Measurements from ENCODE around the gene PLEKHG3.
"Not testable (repeated sequence)": the region's sequence is repeated elsewhere in the genome, so short reads cannot be mapped to it uniquely, and the experiment has no call there.

Gene PLEKHG3

DNA sequence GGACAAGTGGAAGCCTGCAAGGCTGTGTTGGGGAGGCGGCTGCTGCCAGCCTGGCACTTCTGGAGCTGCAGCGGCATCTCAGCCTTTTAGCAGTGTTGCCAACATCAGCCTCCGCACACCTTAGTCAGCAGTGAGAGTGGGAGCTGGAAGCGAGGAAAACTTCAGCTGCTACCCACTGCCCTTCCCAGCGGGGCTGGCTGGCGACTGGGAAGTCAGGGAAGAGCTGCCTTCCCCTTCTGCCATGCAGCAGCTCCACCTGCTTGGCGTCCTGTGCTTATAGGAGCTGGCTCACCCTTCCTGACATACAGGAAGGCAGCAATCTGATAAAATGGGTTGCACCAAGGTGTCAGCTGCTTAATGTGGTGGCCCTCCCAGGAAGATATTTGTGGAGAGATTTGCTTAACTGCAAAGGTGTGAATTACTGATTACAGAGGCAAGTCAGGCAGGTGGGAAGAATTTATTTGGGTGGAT, 15.4 kb upstream of the PLEKHG3 start:
- no peak for DNase-seq

- DNase-seq, result no peak
These were observed 14.9 kb upstream of the PLEKHG3 start for GRCh38 chr14:64689289-64689688.

GRCh38 chr14:64690607-64691006, 13.6 kb upstream of the PLEKHG3 start:
- DNase-seq, result not testable (repeated sequence)

DNA sequence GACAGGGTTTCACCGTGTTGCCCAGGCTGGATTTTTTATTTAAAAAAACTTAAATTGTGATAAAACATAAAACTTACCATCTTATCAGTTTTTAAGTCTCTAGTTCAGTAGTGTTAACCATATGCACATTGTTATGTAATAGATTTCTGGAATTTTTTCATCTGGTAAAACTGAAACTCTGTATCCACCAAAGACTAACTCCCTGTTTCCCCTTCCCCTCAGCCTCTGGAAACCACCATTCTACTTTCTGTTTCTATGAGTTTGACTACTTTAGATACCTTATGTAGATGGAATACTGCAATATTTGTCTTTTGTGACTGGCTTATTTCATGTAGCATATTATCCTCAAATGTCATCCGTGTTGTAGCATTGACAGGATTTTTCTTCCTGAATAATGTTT, 12.8 kb upstream of the PLEKHG3 start:
- no peak for DNase-seq

- DNase-seq, result no peak
These were observed 11.8 kb upstream of the PLEKHG3 start for GRCh38 chr14:64692189-64692985.

DNA sequence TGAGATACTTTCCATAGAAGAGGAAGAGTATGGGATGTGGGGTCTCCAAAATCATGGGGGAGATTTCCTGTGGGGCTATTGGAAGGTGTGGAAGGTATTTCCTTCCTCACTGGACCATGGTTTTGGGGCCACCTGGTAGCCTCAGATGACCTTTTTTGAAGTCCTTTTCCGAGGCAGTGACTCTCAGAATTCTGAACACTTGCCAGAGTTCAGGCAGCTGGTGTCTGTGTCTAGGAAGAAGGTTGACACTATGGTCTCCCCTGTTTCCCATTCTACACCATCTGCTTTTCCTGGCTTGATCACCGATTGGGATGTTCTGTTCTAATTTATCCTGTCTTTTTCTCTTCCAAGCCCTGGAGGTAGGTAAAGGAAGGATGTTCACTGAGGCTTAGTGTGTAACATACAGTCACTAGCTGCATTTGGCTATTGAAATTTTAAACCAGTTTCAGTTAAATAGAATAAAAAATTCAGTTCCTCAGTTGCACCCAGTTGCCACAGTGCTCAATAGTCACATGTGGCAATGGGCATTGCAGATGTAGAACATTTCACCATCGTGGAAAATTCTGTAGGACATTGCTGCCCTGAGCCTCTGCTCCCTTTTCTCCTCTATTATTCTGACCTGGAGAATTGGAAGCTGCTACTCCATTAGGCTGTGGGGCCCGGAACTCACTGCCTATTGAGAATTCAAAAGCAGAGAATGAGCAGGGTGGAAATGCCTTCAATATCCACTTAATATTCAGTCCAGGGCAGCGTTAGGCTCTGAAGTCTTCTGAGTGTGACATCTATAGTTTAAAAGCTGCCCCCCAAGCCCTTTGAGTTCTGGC, 11.0 kb upstream of the PLEKHG3 start:
- no peak for DNase-seq

DNA sequence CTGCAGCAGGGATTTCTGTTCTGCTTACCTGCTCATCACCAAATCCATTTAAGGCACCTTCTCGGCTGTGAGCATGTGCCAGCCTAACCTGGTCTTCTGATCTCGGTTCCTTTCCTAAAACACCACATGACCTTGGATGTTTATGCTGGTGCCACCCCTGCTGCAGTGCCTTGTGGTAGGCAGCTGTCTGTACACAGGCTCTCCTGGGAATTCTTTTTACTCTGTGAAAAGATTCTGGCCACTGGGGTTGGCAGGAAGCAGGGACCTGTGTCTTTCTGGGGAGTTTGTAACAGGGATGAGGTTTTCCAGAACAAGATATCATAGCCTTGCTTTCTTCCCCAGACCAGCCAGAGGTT, 10.4 kb upstream of the PLEKHG3 start:
- DNase-seq, result no peak

DNA sequence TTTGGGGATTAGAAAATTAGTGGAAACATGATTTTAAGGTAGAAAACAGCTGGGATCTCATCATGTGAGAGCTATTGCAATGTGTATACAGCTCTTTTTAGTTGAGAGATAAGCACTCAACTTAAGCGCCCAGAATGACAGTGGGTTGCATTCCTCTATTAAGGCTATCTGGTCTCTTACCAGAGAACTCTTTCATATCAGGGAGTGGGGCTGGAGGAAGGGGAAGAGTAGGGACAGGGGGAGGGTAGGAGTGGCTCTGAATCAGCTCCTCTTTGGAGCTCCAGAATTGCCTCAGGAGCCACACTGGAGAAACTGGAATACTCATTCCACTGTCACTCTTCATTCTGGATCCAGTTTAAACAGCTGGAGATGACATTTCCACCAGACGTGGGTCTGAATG, 9.2 kb upstream of the PLEKHG3 start:
- no peak for DNase-seq

- DNase-seq, result no peak
These were observed 7.8 kb upstream of the PLEKHG3 start for GRCh38 chr14:64696355-64696857.

DNA sequence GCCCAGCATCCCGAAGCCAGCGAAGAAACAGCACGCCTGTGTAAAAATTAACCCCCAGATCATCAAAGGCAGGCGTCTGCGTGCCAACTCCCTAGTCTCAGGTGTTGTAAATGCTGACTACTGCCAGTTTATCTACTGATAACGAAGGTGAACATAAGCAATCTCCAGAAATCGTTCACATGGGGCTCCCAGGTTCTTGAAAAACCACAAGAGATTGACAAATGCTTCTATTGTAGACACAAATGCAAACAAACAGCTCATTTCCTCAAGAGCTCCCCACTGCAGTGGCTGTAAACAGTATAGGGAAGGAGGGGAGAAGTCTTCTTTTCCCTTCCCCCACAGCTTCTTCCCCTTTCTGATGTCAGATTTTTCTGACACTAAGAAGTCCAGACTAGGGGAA, 5.3 kb upstream of the PLEKHG3 start:
- no peak for DNase-seq

GRCh38 chr14:64700290-64700689, 3.9 kb upstream of the PLEKHG3 start:
- no peak for DNase-seq

DNA sequence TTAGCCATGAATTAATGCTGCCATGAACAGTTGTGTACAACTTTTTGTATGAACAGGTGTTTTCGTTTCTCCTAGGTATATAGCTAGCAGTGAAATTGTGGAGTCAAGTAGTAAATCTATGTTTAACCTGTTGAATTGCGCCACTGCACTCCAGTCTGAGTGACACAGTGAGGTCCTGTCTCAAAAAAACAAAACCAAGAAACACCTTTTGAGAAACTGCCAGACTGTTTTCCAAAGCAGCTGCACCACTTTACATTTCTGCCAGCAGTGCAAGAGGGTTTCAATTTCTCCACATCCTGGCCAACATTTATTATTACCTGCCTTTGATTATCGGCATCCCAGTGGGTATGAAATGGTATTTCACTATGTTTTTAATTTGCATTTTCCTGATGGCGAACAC, 3.3 kb upstream of the PLEKHG3 start:
- DNase-seq, result no peak

DNA sequence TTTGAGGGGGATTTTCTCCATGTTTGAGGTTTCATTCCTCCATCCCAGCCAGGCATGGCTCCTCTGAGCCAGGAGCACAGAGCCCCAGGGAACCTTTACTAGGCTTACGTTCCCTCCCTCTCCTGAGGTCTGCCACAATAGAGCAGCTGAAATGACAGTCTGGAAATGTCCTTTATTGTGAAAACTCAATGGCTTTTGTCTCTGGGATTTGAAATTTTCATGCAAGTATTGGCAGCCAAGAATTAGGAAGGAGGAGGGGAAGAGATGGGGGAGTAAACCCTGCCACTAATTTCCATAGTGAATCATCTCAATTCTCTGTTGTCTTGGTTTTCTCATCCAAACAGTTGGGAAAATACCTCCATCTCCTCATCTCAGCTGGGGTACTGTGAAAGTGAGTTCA, 2.6 kb upstream of the PLEKHG3 start:
- DNase-seq, result no peak

DNA sequence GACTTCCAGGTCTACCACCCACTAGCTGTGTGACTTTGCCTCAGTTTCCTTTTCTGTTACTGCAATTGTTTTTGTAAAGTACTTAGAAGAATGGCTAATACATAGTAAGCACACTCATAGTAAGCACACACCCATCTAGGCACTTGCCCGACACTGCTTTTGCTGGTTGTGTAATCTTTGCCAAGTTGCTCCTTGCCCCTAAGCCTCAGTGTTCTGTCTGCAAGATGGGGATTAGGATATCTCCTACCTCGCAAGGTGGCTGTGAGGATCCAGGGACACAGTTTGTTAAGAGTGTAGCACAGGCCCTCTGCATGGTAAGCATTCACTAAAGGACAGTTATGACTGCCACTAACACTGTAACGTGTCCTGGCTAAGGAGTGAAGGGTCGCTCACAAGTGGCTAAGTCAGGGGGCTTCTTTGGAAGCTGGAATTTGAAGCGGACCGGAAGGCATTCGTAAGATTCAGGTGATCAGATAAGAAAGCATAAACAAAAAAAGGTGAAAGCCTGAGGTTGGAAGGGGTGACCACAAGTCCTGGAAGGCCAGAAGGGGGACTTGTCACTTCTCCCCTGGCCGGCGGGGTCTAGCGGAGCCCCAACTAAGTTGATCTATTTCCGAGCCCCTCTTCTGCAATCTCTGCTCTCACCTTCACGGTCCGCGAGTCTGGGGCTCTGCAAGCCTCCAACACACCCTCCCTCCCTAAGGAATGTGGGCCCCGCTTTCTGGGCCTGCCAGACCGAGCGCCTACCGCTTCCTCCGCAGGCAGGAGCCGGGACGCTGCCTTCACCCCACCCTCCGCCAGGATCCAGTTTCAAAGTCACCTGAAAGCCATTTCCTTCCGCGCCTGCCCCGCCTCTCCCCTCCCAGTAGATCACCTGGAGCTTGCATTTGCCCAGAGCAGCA, 1.5 kb upstream of the PLEKHG3 start:
- DNase-seq, result no peak

GRCh38 chr14:64703395-64704142, 655 bp upstream of the PLEKHG3 start:
- DNase-seq, result no peak

- no peak for DNase-seq
These were observed 638 bp downstream of the PLEKHG3 start for GRCh38 chr14:64704743-64705380.

GRCh38 chr14:64705381-64706118, 1.3 kb downstream of the PLEKHG3 start:
- DNase-seq, result no peak

GRCh38 chr14:64706119-64706592, 1.9 kb downstream of the PLEKHG3 start:
- DNase-seq, result no peak

DNA sequence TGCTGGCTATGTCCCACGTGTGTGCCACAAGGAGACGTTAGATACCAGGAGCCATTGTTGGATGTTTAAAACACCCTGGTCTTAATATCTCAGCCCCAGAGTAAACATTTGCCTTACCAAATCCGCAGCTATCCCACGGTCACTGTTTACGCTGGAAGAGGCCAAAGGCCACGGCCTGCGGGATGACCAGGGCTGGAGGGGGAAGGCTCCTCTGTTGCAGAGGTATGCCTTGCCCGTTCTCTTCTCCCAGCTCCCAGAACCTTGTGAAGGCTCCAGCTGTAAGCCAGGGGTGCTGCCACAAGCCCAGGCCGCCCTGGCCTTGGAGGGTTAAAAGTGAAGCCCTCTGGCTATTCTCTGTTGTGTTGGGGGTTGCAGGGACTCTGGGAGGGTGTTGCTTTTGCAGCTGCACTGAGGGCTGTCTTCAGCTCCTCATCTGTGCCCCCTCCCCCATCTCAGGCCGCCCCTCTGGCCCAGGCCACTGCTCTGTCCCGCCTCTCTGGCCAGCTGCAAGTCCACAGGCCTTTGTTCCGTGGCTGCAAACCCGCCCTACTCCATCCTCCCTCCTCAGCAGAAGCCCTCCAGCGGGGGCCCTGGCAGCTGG, 2.5 kb downstream of the PLEKHG3 start:
- DNase-seq, result no peak

DNA sequence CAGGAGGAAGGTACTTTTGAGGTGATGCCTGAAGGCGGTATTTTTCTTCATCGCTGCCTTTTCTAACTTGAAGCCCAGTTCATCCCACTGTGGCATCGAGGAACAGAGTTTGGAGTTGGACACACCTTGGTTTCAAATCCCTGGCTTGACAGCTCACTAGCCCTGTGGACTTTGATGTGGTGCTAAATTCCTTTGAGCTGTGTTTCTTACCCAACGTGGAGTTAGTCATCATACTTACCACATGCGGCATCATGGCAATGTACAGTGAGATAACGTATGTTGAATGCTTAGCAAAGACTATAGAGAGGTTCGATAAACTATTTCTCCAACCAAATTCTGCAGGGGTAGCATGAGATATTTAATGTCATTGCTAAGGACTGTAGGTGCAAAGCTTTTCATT, 3.4 kb downstream of the PLEKHG3 start:
- no peak for DNase-seq

Data from activated T-cell treated with anti-CD3 and anti-CD28 coated beads for 4 hours (primary cell).